GM12892 (cell line): ENCODE measurements around the gene ZNF586.

Experiments used
- POLR2A ChIP-seq: IDR thresholded peaks from 2 replicates; pipeline ENCODE4 v1.6.1; 2011; ENCODE audit warnings: low read depth, low read length, control low read depth
- POLR2AphosphoS5 ChIP-seq: IDR thresholded peaks from 2 replicates; pipeline ENCODE4 v1.6.1; 2011; ENCODE audit warnings: low read depth, low read length, control low read depth
- TAF1 ChIP-seq: IDR thresholded peaks from 2 replicates; pipeline ENCODE4 v1.6.1; 2011; ENCODE audit warnings: low read depth, mild to moderate bottlenecking, control low read depth, low read length, borderline replicate concordance

- TF ChIP-seq POLR2AphosphoS5, result no peak
- no peak for TF ChIP-seq POLR2A
- no peak for TF ChIP-seq TAF1
Measured at GRCh38 chr19:57757941-57758340, 11.5 kb upstream of the ZNF586 start.
